Measurements from ENCODE around the gene CNN2.

Gene CNN2

GRCh38 chr19:1063030-1063908 lies 36.9 kb downstream of the CNN2 start:
- peaks cover 17% of the 10 kb centered on the region for H3K4me1 Mint-ChIP-seq
- H3K36me3 Mint-ChIP-seq (ENCODE audit: low read depth) = no peaks in the 10 kb centered on the region
- peaks cover 49% of the 10 kb centered on the region for H3K27me3 Mint-ChIP-seq (ENCODE audit: low read depth, poor library complexity)
- TF ChIP-seq CTCF (IDR thresholded peaks at IDR 0.05) = no peak
- no peak overlapping the region for H3K4me3 Mint-ChIP-seq
- peak; percentile 42 for DNase-seq
- H3K9me3 Mint-ChIP-seq = no peaks in the 10 kb centered on the region
- H3K27ac Mint-ChIP-seq = no peak overlapping the region

- Mint-ChIP-seq H3K27me3 (ENCODE audit: low read depth, poor library complexity) (peaks cover 57% of the 10 kb centered on the region), H3K4me1 (peaks cover 23% of the 10 kb centered on the region), H3K4me3 (peak overlapping the region; percentile 20), H3K9me3 (no peaks in the 10 kb centered on the region), H3K27ac (no peak overlapping the region), H3K36me3 (ENCODE audit: low read depth) (no peaks in the 10 kb centered on the region)
- peak; percentile 45 for DNase-seq
- no peak for TF ChIP-seq CTCF (IDR thresholded peaks at IDR 0.05)
Measured at GRCh38 chr19:1063909-1064660, 37.7 kb downstream of the CNN2 start.

GRCh38 chr19:1064661-1065605 lies 38.5 kb downstream of the CNN2 start:
- TF ChIP-seq CTCF (IDR thresholded peaks at IDR 0.05) = peak; percentile 84
- Mint-ChIP-seq H3K4me3 (peak overlapping the region; percentile 20), H3K36me3 (ENCODE audit: low read depth) (no peaks in the 10 kb centered on the region), H3K27ac (no peak overlapping the region), H3K4me1 (peaks cover 23% of the 10 kb centered on the region), H3K27me3 (ENCODE audit: low read depth, poor library complexity) (peaks cover 65% of the 10 kb centered on the region), H3K9me3 (no peaks in the 10 kb centered on the region)
- DNase-seq = peak; percentile 86

- Mint-ChIP-seq H3K4me1 (peaks cover 23% of the 10 kb centered on the region), H3K27ac (no peak overlapping the region), H3K4me3 (no peak overlapping the region), H3K9me3 (no peaks in the 10 kb centered on the region), H3K27me3 (ENCODE audit: low read depth, poor library complexity) (peaks cover 73% of the 10 kb centered on the region), H3K36me3 (ENCODE audit: low read depth) (no peaks in the 10 kb centered on the region)
- TF ChIP-seq CTCF (IDR thresholded peaks at IDR 0.05) = no peak
- no peak for DNase-seq
Measured at GRCh38 chr19:1065606-1066109, 39.2 kb downstream of the CNN2 start.

- Mint-ChIP-seq H3K36me3 (ENCODE audit: low read depth) (no peaks in the 10 kb centered on the region), H3K27ac (no peak overlapping the region), H3K4me3 (no peak overlapping the region), H3K9me3 (no peaks in the 10 kb centered on the region), H3K27me3 (ENCODE audit: low read depth, poor library complexity) (peaks cover 74% of the 10 kb centered on the region), H3K4me1 (peaks cover 23% of the 10 kb centered on the region)
- TF ChIP-seq CTCF (IDR thresholded peaks at IDR 0.05) = no peak
- peak; percentile 44 for DNase-seq
Measured at GRCh38 chr19:1066251-1066747, 39.9 kb downstream of the CNN2 start.
